PC-9 (cell line): Measurements from ENCODE around the gene PTH1R. TPM values are rescaled to one million over a fixed set of nuclear protein-coding genes. Genes with fewer than 3 reads are reported as not detected.
A peak's percentile ranks its signal among the peaks of the same experiment; 100 is the strongest.

Experiments used
- BruUV-seq: library from RNA; stranded (reverse); fragments of 400-500 nt; replicated peaks from 2 replicates; lab custom pipeline; 2021; lab: Mats Ljungman, UMichigan
- CTCF ChIA-PET: fragments of 300-600 bp; sonication (Branson Sonifier 250); formaldehyde crosslinking; loops from one replicate; lab custom pipeline; 2022; ENCODE audit warnings: antibody characterized with exemption; lab: Charles Lee
- POLR2A ChIA-PET: fragments of 300-600 bp; sonication (Branson Sonifier 250); formaldehyde crosslinking; loops from one replicate; lab custom pipeline; 2022; ENCODE audit warnings: antibody characterized with exemption; ENCODE audit not compliant: unreplicated experiment; lab: Charles Lee
- DNase-seq, 2 experiments: peaks; one replicate each; pipeline versions ENCODE4 v3.0.0 to v3.0.0-alpha.2; 2015 to 2022; ENCODE audit warnings: mixed read lengths in 1 of 2
- H2AFZ ChIP-seq: fragments of 200-600 bp; sonication (generic); 2 replicates; pipeline ENCODE4 v1.8.1; 2017; ENCODE audit warnings: antibody characterized with exemption
- H3F3A ChIP-seq: fragments of 200-600 bp; sonication (generic); 2 replicates; pipeline ENCODE4 v1.8.1; 2017; ENCODE audit warnings: antibody characterized with exemption, mild to moderate bottlenecking, low read depth; ENCODE audit not compliant: insufficient read depth
- H3K27ac ChIP-seq: fragments of 200-600 bp; sonication (generic); 2 replicates; pipeline ENCODE4 v1.6.1; 2016; ENCODE audit warnings: mixed run types
- H3K27me3 ChIP-seq: fragments of 200-600 bp; sonication (generic); 2 replicates; pipeline ENCODE4 v1.6.1; 2016; ENCODE audit warnings: low read depth, mixed run types; ENCODE audit not compliant: insufficient read depth
- H3K36me3 ChIP-seq: fragments of 200-600 bp; sonication (generic); 2 replicates; pipeline ENCODE4 v1.6.1; 2016; ENCODE audit warnings: low read depth, mixed run types
- H3K4me1 ChIP-seq: fragments of 200-600 bp; sonication (generic); replicated peaks from 2 replicates; pipeline ENCODE4 v1.6.1; 2016; ENCODE audit warnings: mixed run types; ENCODE audit not compliant: insufficient read depth
- H3K4me2 ChIP-seq: fragments of 200-600 bp; sonication (generic); 2 replicates; pipeline ENCODE4 v1.6.1; 2017; ENCODE audit warnings: mixed run types
- H3K4me3 ChIP-seq: fragments of 200-600 bp; sonication (generic); 2 replicates; pipeline ENCODE4 v1.6.1; 2016; ENCODE audit warnings: mixed run types
- H3K79me2 ChIP-seq: fragments of 200-600 bp; sonication (generic); 2 replicates; pipeline ENCODE4 v1.6.1; 2017; ENCODE audit warnings: low read depth, mixed run types
- H3K9me2 ChIP-seq: fragments of 200-600 bp; sonication (generic); 2 replicates; pipeline ENCODE4 v1.8.1; 2017; ENCODE audit warnings: mild to moderate bottlenecking; ENCODE audit not compliant: insufficient read depth
- H3K9me3 ChIP-seq: fragments of 200-600 bp; sonication (generic); 2 replicates; pipeline ENCODE4 v1.8.1; 2016; ENCODE audit warnings: low read depth; ENCODE audit not compliant: insufficient read depth
- H4K20me1 ChIP-seq: fragments of 200-600 bp; sonication (generic); 2 replicates; pipeline ENCODE4 v1.8.1; 2017; ENCODE audit not compliant: insufficient read depth
- CTCF ChIP-seq: fragments of 200-600 bp; sonication (generic); conservative IDR thresholded peaks from 2 replicates; pipeline ENCODE4 v1.6.1; 2017; ENCODE audit warnings: mixed run types, antibody characterized with exemption, mild to moderate bottlenecking, moderate library complexity
- EZH2 ChIP-seq: fragments of 200-600 bp; sonication (generic); IDR thresholded peaks from 2 replicates; pipeline ENCODE4 v1.8.0; 2017; ENCODE audit warnings: antibody characterized with exemption, low read depth
- intact Hi-C: fragments of 100-400 bp; cut with micrococcal nuclease; formaldehyde crosslinking; loops from one replicate; pipeline ENCODE4 v1.10.0; 2022; ENCODE audit not compliant: unreplicated experiment
- total RNA-seq: library from RNA; stranded (reverse); gene quantifications from 2 replicates; pipeline ENCODE4 v1.2.3, GENCODE V29; 2021

The PTH1R gene
- total RNA-seq, 1 experiment from 2014 or later = not detected

GRCh38 chr3:46946416-46946815, 68.9 kb downstream of the PTH1R start:
- DNase-seq = peak; percentile 64 to 68
- H3K4me1 ChIP-seq = peaks cover 77% of the 10 kb centered on the region
- peaks cover 90% of the 10 kb centered on the region for H3K79me2 ChIP-seq
- H4K20me1 ChIP-seq = peaks cover 46% of the 10 kb centered on the region
- H3K27me3 ChIP-seq = no peaks in the 10 kb centered on the region
- ChIA-PET POLR2A (no interaction called here), CTCF (interaction anchor here (2.0 kb wide), 1 partner anchor 11 kb away, joined by 12 read pairs; no protein-coding TSS in a partner anchor)
- peaks cover 48% of the 10 kb centered on the region for H3F3A ChIP-seq
- peak overlapping the region; percentile 87 for H3K27ac ChIP-seq
- TF ChIP-seq CTCF = no peak
- no peak for TF ChIP-seq EZH2
- H3K4me3 ChIP-seq = no peak overlapping the region
- no peaks in the 10 kb centered on the region for H3K9me3 ChIP-seq
- BruUV-seq = no TSS peak
- peak overlapping the region; percentile 62 for H3K4me2 ChIP-seq
- H3K36me3 ChIP-seq = no peaks in the 10 kb centered on the region
- no peaks in the 10 kb centered on the region for H3K9me2 ChIP-seq
- no peak overlapping the region for H2AFZ ChIP-seq
- intact Hi-C loops = loop anchor here (10.0 kb wide), 1 partner anchor 568 kb away; the partner anchor contains the start of gene ELP6

- intact Hi-C loops = loop anchor here (1.0 to 10.0 kb wide), 2 partner anchors 13 to 568 kb away; partner anchors contain the start of gene ELP6
- peaks cover 50% of the 10 kb centered on the region for H3F3A ChIP-seq
- no peaks in the 10 kb centered on the region for H3K9me2 ChIP-seq
- TF ChIP-seq CTCF (no peak), EZH2 (no peak)
- peak; percentile 62 to 63 for DNase-seq
- H3K9me3 ChIP-seq = no peaks in the 10 kb centered on the region
- H3K4me2 ChIP-seq = peak overlapping the region; percentile 62
- H3K36me3 ChIP-seq = no peaks in the 10 kb centered on the region
- BruUV-seq = no TSS peak
- ChIA-PET POLR2A (interaction anchor here (0.5 to 1.5 kb wide), 5 partner anchors 11 to 1229 kb away, joined by 4 to 9 read pairs (median 7); partner anchors contain the start of gene NBEAL2), CTCF (interaction anchor here (1.2 to 2.0 kb wide), 2 partner anchors 11 to 30 kb away, joined by 8 to 12 read pairs; no protein-coding TSS in a partner anchor)
- H3K27ac ChIP-seq = peak overlapping the region; percentile 87
- H3K4me1 ChIP-seq = peaks cover 77% of the 10 kb centered on the region
- no peak overlapping the region for H3K4me3 ChIP-seq
- H2AFZ ChIP-seq = no peak overlapping the region
- H4K20me1 ChIP-seq = peaks cover 49% of the 10 kb centered on the region
- no peaks in the 10 kb centered on the region for H3K27me3 ChIP-seq
- H3K79me2 ChIP-seq = peaks cover 87% of the 10 kb centered on the region
Measured at GRCh38 chr3:46946856-46947545, 69.5 kb downstream of the PTH1R start.

- TF ChIP-seq CTCF (no peak), EZH2 (no peak)
- Histone ChIP-seq H3K27me3 (no peaks in the 10 kb centered on the region), H3F3A (peaks cover 55% of the 10 kb centered on the region), H3K27ac (peak overlapping the region; percentile 87), H3K9me3 (no peaks in the 10 kb centered on the region), H3K79me2 (peaks cover 87% of the 10 kb centered on the region), H3K9me2 (no peaks in the 10 kb centered on the region), H3K4me2 (peak overlapping the region; percentile 62), H3K4me1 (peaks cover 77% of the 10 kb centered on the region), H4K20me1 (peaks cover 54% of the 10 kb centered on the region), H3K36me3 (no peaks in the 10 kb centered on the region), H2AFZ (no peak overlapping the region), H3K4me3 (no peak overlapping the region; the same call in 1 of the 2 replicates)
- ChIA-PET CTCF (interaction anchor here (1.2 to 2.0 kb wide), 2 partner anchors 12 to 29 kb away, joined by 8 to 12 read pairs; no protein-coding TSS in a partner anchor), POLR2A (interaction anchor here (0.5 to 1.5 kb wide), 6 partner anchors 12 to 255 kb away, joined by 3 to 9 read pairs (median 6); partner anchors contain the start of gene NBEAL2)
- BruUV-seq = TSS peak; percentile 3
- DNase-seq = no peak
- intact Hi-C loops = loop anchor here (1.0 to 10.0 kb wide), 2 partner anchors 13 to 567 kb away; partner anchors contain the start of gene ELP6
Measured at GRCh38 chr3:46947546-46947901, 70.0 kb downstream of the PTH1R start.
